ENCODE results near the gene CDKN2C. TPM values are rescaled to one million over a fixed set of nuclear protein-coding genes. Genes with fewer than 3 reads are reported as not detected.

CDKN2C gene
- total RNA-seq, 1 experiment from 2014 or later = 50.4 TPM

DNA sequence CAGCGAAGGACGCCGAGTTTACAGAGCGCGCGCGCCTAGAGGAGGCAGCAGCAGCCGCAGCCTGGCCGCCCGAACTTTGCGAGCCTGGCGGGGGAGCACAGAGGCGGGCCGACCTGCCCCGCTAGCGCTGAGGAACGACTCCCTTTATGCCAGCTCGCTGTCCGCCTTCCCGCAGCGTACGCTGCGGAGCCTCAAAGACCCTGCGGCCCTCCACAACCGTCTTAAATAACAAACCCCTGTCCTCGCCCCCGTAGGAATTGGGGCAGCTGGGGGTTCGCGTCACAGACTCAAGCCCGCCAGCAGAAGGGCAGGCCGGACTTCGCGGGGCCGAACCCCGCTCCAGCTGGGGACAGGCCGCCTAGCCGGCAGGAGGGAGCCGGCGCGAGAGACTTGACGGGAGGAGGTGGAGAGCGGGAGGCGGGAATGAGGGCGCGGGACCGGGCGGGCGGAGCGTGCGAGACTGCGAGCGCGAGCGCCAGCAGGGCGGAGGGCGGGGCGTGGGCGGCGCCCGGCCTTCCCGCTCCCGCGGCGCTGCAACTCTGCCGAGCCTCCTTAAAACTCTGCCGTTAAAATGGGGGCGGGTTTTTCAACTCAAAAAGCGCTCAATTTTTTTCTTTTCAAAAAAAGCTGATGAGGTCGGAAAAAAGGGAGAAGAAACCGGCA is 1.8 kb upstream of the CDKN2C start:
- BruUV-seq (replicated peaks) = no TSS peak
- Histone ChIP-seq H3K36me3 (ENCODE audit: control insufficient read depth, insufficient read depth, low read length) (peaks cover 3% of the 10 kb centered on the region), H3K27ac (ENCODE audit: low read length) (peak overlapping the region; percentile 100), H3K27me3 (ENCODE audit: control insufficient read depth, insufficient read depth, low read length) (no peaks in the 10 kb centered on the region), H3K9me3 (ENCODE audit: control insufficient read depth, insufficient read depth, low read depth, low read length) (no peaks in the 10 kb centered on the region), H3K4me1 (ENCODE audit: control insufficient read depth, insufficient read depth, low read length) (peaks cover 7% of the 10 kb centered on the region; the same call in 1 of the 2 replicates), H3K4me3 (ENCODE audit: low read depth in 2 of 2, low read length in 2 of 2) (peak overlapping the region; percentile 74 to 95)
- ChIA-PET CTCF (interaction anchor here (0.7 to 1.5 kb wide), 2 partner anchors 32 to 220 kb away, joined by 3 to 10 read pairs; no protein-coding TSS in a partner anchor), POLR2A (interaction anchor here (0.5 to 0.8 kb wide), 2 partner anchors 10 to 178 kb away, joined by 3 read pairs; no protein-coding TSS in a partner anchor)
- in situ Hi-C loops (cut with HindIII; ENCODE audit: low pct_unique_long_range_greater_than_20kb, low sequenced_read_pairs) (no loop called here), intact Hi-C loops (cut with micrococcal nuclease; ENCODE audit: unreplicated experiment) (loop anchor here (5.0 kb wide), 1 partner anchor 96 kb away; no protein-coding TSS in a partner anchor)
- DNase-seq (ENCODE audit: low read depth, low spot score) (no peak), ATAC-seq (peak; percentile 90)
- TF ChIP-seq TCF7L2 (IDR thresholded peaks at IDR 0.05; ENCODE audit: low read depth, low read length) = no peak
- peak; percentile 67; the same call in 1 of the 2 replicates for TF ChIP-seq POLR2AphosphoS5 (IDR thresholded peaks at IDR 0.05; ENCODE audit: low read depth, low read length)
- TF ChIP-seq, protein P1, sequence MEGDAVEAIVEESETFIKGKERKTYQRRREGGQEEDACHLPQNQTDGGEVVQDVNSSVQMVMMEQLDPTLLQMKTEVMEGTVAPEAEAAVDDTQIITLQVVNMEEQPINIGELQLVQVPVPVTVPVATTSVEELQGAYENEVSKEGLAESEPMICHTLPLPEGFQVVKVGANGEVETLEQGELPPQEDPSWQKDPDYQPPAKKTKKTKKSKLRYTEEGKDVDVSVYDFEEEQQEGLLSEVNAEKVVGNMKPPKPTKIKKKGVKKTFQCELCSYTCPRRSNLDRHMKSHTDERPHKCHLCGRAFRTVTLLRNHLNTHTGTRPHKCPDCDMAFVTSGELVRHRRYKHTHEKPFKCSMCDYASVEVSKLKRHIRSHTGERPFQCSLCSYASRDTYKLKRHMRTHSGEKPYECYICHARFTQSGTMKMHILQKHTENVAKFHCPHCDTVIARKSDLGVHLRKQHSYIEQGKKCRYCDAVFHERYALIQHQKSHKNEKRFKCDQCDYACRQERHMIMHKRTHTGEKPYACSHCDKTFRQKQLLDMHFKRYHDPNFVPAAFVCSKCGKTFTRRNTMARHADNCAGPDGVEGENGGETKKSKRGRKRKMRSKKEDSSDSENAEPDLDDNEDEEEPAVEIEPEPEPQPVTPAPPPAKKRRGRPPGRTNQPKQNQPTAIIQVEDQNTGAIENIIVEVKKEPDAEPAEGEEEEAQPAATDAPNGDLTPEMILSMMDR (IDR thresholded peaks at IDR 0.05) = peak; percentile 65
- no peak; the same call in 1 of the 2 replicates for TF ChIP-seq SIN3A (IDR thresholded peaks at IDR 0.05; ENCODE audit: borderline replicate concordance, insufficient read depth, low read depth, low read length)
- TF ChIP-seq, protein P2, sequence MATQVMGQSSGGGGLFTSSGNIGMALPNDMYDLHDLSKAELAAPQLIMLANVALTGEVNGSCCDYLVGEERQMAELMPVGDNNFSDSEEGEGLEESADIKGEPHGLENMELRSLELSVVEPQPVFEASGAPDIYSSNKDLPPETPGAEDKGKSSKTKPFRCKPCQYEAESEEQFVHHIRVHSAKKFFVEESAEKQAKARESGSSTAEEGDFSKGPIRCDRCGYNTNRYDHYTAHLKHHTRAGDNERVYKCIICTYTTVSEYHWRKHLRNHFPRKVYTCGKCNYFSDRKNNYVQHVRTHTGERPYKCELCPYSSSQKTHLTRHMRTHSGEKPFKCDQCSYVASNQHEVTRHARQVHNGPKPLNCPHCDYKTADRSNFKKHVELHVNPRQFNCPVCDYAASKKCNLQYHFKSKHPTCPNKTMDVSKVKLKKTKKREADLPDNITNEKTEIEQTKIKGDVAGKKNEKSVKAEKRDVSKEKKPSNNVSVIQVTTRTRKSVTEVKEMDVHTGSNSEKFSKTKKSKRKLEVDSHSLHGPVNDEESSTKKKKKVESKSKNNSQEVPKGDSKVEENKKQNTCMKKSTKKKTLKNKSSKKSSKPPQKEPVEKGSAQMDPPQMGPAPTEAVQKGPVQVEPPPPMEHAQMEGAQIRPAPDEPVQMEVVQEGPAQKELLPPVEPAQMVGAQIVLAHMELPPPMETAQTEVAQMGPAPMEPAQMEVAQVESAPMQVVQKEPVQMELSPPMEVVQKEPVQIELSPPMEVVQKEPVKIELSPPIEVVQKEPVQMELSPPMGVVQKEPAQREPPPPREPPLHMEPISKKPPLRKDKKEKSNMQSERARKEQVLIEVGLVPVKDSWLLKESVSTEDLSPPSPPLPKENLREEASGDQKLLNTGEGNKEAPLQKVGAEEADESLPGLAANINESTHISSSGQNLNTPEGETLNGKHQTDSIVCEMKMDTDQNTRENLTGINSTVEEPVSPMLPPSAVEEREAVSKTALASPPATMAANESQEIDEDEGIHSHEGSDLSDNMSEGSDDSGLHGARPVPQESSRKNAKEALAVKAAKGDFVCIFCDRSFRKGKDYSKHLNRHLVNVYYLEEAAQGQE (IDR thresholded peaks at IDR 0.05; ENCODE audit: insufficient read depth in 1 of 2, low read depth in 2 of 2, low read length in 1 of 2) = no peak

DNA sequence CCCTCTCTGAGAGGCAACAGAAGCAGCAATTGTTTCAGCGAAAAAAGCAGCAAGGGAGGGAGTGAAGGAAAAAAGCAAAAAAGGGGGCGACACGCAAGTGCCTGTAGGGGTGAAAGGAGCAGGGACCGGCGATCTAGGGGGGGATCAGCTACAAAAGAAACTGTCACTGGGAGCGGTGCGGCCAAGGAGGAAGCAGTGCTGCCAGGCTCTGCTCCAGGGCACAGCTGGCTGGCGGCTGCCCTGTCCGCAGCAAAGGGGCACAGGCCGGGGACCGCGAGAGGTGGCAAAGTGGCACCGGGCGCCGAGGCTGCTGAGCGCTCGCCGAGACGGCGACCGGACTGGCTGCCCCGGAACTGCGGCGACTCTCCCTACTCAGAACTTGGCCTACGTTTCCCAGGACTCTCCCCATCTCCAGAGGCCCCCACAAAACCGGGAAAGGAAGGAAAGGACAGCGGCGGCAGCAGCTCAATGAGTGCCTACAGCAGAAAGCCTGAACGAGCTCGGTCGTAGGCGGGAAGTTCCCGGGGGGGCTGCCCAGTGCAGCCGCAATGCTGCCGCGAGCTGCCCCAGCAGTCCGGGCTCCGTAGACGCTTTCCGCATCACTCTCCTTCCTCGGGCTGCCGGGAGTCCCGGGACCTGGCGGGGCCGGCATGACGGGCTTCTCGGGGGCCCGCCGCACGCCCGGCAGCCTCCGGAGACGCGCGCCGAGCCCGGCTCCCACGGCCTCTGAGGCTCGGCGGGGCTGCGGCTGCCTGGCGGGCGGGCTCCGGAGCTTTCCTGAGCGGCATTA is 1.0 kb upstream of the CDKN2C start:
- H3K4me1 ChIP-seq (ENCODE audit: control insufficient read depth, insufficient read depth, low read length) = peaks cover 8% of the 10 kb centered on the region; the same call in 1 of the 2 replicates
- DNase-seq (ENCODE audit: low read depth, low spot score) (no peak), ATAC-seq (peak; percentile 51)
- in situ Hi-C loops (cut with HindIII; ENCODE audit: low pct_unique_long_range_greater_than_20kb, low sequenced_read_pairs) (no loop called here), intact Hi-C loops (cut with micrococcal nuclease; ENCODE audit: unreplicated experiment) (loop anchor here (5.0 kb wide), 1 partner anchor 97 kb away; no protein-coding TSS in a partner anchor)
- ChIA-PET POLR2A (interaction anchor here (0.8 kb wide), 1 partner anchor 9 kb away, joined by 3 read pairs; no protein-coding TSS in a partner anchor), CTCF (interaction anchor here (1.1 to 1.5 kb wide), 2 partner anchors 31 to 194 kb away, joined by 3 to 5 read pairs; no protein-coding TSS in a partner anchor)
- H3K9me3 ChIP-seq (ENCODE audit: control insufficient read depth, insufficient read depth, low read depth, low read length) = no peaks in the 10 kb centered on the region
- TSS peak; percentile 79 for BruUV-seq (replicated peaks)
- peak overlapping the region; percentile 100 for H3K27ac ChIP-seq (ENCODE audit: low read length)
- no peaks in the 10 kb centered on the region for H3K27me3 ChIP-seq (ENCODE audit: control insufficient read depth, insufficient read depth, low read length)
- TF ChIP-seq, protein P2 (IDR thresholded peaks at IDR 0.05; ENCODE audit: insufficient read depth in 1 of 2, low read depth in 2 of 2, low read length in 1 of 2) = no peak
- peak; percentile 47 for TF ChIP-seq SIN3A (IDR thresholded peaks at IDR 0.05; ENCODE audit: borderline replicate concordance, insufficient read depth, low read depth, low read length)
- no peak for TF ChIP-seq POLR2AphosphoS5 (IDR thresholded peaks at IDR 0.05; ENCODE audit: low read depth, low read length)
- no peak for TF ChIP-seq TCF7L2 (IDR thresholded peaks at IDR 0.05; ENCODE audit: low read depth, low read length)
- TF ChIP-seq, protein P1 (IDR thresholded peaks at IDR 0.05) = no peak
- peaks cover 5% of the 10 kb centered on the region for H3K36me3 ChIP-seq (ENCODE audit: control insufficient read depth, insufficient read depth, low read length)
- H3K4me3 ChIP-seq (ENCODE audit: low read depth in 2 of 2, low read length in 2 of 2) = peak overlapping the region; percentile 74 to 95

Data from Panc1 (cell line).